Uterus (tissue), 4 donors: ENCODE measurements around the gene LARGE2. TPM values are rescaled to one million over a fixed set of nuclear protein-coding genes. Genes with fewer than 3 reads are reported as not detected.

ENCODE experiments used
- DNase-seq, 2 donors: peaks; one replicate each; pipeline ENCODE4 v3.0.0-alpha.2; 2019 to 2020
- H3K27ac ChIP-seq, 2 donors: fragments of 200-600 bp; sonication (generic); 1 replicate in 1 of 2; 2 replicates in 1 of 2; pipeline ENCODE4 v1.5.1; 2016 to 2018
- H3K27me3 ChIP-seq, 2 donors: fragments of 200-600 bp; sonication (generic); one replicate each; pipeline ENCODE4 v1.5.1; 2018 to 2019; ENCODE audit warnings: control low read depth in 1 of 2
- H3K36me3 ChIP-seq, 2 donors: fragments of 200-600 bp; sonication (generic); one replicate each; pipeline ENCODE4 v1.5.1; 2019; ENCODE audit warnings: control low read depth in 1 of 2
- H3K4me1 ChIP-seq, 2 donors: fragments of 200-600 bp; sonication (generic); one replicate each; pipeline ENCODE4 v1.5.1; 2018 to 2019; ENCODE audit warnings: control low read depth in 1 of 2
- H3K4me3 ChIP-seq, 2 donors: fragments of 200-600 bp; sonication (generic); 1 replicate in 1 of 2; 2 replicates in 1 of 2; pipeline ENCODE4 v1.5.1; 2018 to 2019; ENCODE audit warnings: mild to moderate bottlenecking in 1 of 2
- H3K9me3 ChIP-seq, 2 donors: fragments of 200-600 bp; sonication (generic); one replicate each; pipeline ENCODE4 v1.5.1; 2019; ENCODE audit warnings: control low read depth in 1 of 2
- POLR2A ChIP-seq, 2 donors: fragments of 450-650 bp; IDR thresholded peaks; one replicate each; pipeline ENCODE4 v1.6.1; 2016; ENCODE audit warnings: antibody characterized with exemption in 2 of 2, mild to moderate bottlenecking in 1 of 2, moderate library complexity in 1 of 2
- intact Hi-C: fragments of 100-400 bp; cut with DNase I; formaldehyde crosslinking; loops from one replicate; pipeline ENCODE4 v1.15.1; 2023; ENCODE audit warnings: low total_unique reads
- total RNA-seq, 4 donors: library from RNA; depleted of rRNA in 3 of 4; stranded (reverse); fragments of >200 nt in 3 of 4; gene quantifications; one replicate each; pipeline versions ENCODE4 v1.1.0 to v1.2.4, GENCODE V29; 2014 to 2023
- TF ChIP-seq, protein P1 (sequence below), 4 experiments: fragments of 200-600 bp in 2 of 4; fragments of 450-650 bp in 2 of 4; sonication (generic) in 2 of 4; IDR thresholded peaks; one replicate each; pipeline ENCODE4 v1.5.1; 2016 to 2019; ENCODE audit warnings: antibody characterized with exemption in 4 of 4, mild to moderate bottlenecking in 2 of 4, moderate library complexity in 1 of 4
- donor health status: DM: yes; HTN: yes; CAD: no.

LARGE2 gene
- total RNA-seq, 4 donors from 2014 or later = 0.64 to 4.4 (median 2.4) TPM; not detected in 1

DNA sequence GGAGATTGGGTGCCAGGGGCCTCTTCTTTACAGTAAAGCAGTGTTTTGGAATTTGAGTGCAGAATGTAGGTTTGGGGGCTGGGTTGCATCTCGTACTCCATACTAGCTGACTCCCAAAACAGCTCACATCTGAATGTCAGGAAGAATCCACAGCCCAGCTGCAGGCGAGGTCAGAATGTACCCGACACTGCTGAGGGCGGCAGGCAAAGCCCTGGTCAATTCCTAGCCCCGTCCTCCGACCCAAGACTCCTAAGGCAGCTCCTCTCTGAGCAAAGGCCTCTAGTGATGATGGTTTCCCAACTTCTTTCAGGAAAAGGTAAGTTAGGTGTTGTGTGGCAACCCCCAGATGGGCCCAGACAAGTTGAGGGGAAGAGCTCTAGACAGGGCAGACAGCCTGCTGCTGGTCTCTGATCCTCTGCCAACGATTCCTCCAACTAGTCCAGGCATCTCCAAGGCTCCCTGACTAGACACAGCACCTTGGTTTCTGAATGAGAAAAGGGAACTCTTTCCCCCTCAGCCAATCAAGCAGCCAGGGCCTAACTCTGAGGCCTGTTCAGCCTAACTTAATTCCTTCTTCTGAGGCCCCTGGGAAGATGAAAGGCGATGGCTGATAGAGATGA is 8.6 kb downstream of the LARGE2 start:
- Histone ChIP-seq H3K36me3 (no peaks in the 10 kb centered on the region), H3K4me3 (no peak overlapping the region), H3K27me3 (no peaks in the 10 kb centered on the region), H3K9me3 (no peaks in the 10 kb centered on the region), H3K4me1 (no peaks in the 10 kb centered on the region), H3K27ac (no peak overlapping the region)
- DNase-seq = no peak
- intact Hi-C loops = no loop called here
- TF ChIP-seq, protein P1, sequence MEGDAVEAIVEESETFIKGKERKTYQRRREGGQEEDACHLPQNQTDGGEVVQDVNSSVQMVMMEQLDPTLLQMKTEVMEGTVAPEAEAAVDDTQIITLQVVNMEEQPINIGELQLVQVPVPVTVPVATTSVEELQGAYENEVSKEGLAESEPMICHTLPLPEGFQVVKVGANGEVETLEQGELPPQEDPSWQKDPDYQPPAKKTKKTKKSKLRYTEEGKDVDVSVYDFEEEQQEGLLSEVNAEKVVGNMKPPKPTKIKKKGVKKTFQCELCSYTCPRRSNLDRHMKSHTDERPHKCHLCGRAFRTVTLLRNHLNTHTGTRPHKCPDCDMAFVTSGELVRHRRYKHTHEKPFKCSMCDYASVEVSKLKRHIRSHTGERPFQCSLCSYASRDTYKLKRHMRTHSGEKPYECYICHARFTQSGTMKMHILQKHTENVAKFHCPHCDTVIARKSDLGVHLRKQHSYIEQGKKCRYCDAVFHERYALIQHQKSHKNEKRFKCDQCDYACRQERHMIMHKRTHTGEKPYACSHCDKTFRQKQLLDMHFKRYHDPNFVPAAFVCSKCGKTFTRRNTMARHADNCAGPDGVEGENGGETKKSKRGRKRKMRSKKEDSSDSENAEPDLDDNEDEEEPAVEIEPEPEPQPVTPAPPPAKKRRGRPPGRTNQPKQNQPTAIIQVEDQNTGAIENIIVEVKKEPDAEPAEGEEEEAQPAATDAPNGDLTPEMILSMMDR (IDR thresholded peaks at IDR 0.05) = no peak
- TF ChIP-seq POLR2A (IDR thresholded peaks at IDR 0.05) = no peak

DNA sequence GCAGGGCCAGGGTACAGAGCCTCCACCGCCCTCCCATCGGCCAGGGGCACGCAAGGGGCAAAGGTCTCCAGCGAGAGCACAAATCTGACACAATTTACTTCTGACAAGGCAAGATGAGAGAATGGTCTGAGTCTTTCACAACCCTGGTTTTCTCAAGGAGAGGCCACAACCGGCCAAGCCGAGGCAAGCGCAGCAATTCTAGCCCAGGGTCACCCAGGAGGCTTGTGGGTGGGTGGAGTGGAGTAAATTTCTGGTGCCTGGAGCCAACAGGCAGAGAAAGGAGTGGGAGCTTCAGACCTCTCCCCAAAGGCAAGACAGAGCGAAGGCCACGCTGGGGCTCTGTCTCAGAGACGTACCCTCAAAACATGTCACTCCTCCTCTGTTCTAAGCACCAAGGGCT is 9.3 kb downstream of the LARGE2 start:
- Histone ChIP-seq H3K27me3 (no peaks in the 10 kb centered on the region), H3K4me1 (no peaks in the 10 kb centered on the region), H3K27ac (no peak overlapping the region), H3K36me3 (no peaks in the 10 kb centered on the region), H3K9me3 (no peaks in the 10 kb centered on the region), H3K4me3 (no peak overlapping the region)
- no peak for DNase-seq
- intact Hi-C loops = no loop called here
- TF ChIP-seq POLR2A (IDR thresholded peaks at IDR 0.05) = no peak
- TF ChIP-seq, protein P1 (IDR thresholded peaks at IDR 0.05) = no peak

DNA sequence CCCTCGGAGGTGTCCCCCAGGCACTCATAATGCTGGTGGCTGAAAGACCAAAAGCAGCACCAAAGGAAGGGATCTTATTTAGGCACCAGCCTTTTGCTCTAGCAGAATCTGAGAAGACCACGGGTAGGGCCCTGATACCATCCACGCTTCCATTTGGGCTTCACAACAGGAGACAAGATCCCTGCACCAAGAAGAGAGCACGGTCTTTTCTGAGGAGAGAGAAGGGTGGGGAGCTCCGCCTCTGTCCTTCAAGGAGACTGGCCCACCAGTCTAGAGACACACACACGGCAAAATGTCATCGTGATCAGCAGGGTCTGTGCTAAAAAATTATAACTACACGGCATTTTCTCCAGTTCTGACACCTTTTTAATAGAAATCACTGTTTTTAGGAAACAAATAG is 9.8 kb downstream of the LARGE2 start:
- no peak overlapping the region for H3K27ac ChIP-seq
- H3K27me3 ChIP-seq = no peaks in the 10 kb centered on the region
- no peak overlapping the region for H3K4me3 ChIP-seq
- no peaks in the 10 kb centered on the region for H3K36me3 ChIP-seq
- no peak for DNase-seq
- no peaks in the 10 kb centered on the region for H3K9me3 ChIP-seq
- no peaks in the 10 kb centered on the region for H3K4me1 ChIP-seq
- intact Hi-C loops = no loop called here
- TF ChIP-seq, protein P1 (IDR thresholded peaks at IDR 0.05) = no peak
- no peak for TF ChIP-seq POLR2A (IDR thresholded peaks at IDR 0.05)

DNA sequence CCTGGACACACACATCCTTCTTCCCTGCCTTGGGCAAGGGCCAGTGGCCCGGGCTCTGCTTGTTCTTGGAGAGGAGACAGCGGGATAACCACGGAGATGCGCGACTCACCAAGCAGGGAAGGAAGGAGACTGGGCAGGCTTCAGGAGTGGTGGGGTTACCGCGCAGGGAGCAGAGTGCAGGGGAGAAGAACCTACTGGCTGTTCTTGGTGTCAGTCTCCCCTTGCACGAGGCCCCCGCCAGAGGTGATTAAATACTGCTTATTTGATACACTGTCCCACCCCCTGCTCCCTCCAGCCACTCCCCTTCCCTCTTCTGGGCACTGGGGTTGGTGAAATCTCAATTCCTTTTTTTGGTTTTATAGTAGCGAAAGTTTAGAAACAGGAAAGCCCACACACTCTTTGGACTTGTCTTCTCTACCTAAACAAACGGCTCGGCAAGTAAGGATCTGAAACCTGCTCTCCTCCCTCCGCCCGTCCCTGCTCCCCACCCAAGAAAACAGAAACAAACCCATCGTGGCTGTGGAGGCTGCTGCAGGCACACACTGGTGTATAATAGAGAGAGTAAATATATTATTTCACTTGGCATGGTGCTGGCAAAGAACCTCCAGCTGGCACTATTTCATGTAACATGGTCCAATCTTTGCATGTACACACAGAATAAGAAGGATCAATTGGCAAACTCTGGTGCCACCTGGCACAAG is 10.8 kb downstream of the LARGE2 start:
- H3K36me3 ChIP-seq = no peaks in the 10 kb centered on the region
- no peak overlapping the region for H3K4me3 ChIP-seq
- H3K9me3 ChIP-seq = no peaks in the 10 kb centered on the region
- TF ChIP-seq, protein P1 (IDR thresholded peaks at IDR 0.05) = no peak
- no peak for TF ChIP-seq POLR2A (IDR thresholded peaks at IDR 0.05)
- H3K27ac ChIP-seq = no peak overlapping the region
- no peaks in the 10 kb centered on the region for H3K4me1 ChIP-seq
- intact Hi-C loops = no loop called here
- no peak for DNase-seq
- no peaks in the 10 kb centered on the region for H3K27me3 ChIP-seq

DNA sequence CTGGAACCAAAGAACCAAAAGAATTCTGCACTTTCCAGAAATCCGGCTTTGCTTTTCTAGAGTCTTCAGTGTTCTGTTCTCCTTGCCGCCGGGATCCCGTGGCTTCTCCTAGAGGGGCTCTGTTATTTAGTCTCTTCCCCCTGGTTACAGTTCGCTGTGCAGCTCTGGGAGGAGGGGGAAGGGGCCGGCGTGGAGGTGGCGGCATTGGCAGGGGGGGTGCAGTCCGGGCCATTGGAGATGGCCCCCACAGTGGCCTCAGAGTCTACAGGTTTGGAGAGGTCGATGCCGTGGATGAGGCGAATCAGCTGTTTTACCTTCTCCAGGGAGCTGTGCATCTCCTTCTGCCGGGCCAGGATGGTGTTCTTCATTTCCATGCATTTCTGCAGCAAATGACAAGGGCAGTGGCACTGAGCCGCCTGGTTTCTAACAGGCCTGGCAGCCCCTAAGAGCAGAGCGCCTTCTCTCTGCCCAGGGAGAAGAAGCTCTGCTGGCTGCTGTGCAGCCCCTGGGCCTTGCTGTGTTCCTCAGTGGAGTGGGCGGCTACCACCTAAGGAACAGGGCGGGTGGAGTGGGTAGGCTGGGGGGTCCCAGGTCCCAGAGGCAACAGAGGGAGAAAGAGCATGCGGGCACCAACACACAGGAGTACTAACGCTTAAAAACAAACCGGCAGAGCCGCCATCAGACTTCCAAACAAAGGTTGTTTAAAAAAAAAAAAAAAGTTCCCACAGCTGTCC is 11.6 kb downstream of the LARGE2 start:
- no peak overlapping the region for H3K27ac ChIP-seq
- intact Hi-C loops = no loop called here
- no peak overlapping the region for H3K4me3 ChIP-seq
- no peaks in the 10 kb centered on the region for H3K36me3 ChIP-seq
- no peaks in the 10 kb centered on the region for H3K4me1 ChIP-seq
- H3K27me3 ChIP-seq = no peaks in the 10 kb centered on the region
- TF ChIP-seq, protein P1 (IDR thresholded peaks at IDR 0.05) = no peak
- no peak for TF ChIP-seq POLR2A (IDR thresholded peaks at IDR 0.05)
- no peak for DNase-seq
- no peaks in the 10 kb centered on the region for H3K9me3 ChIP-seq
